BE2C (cell line): Measurements from ENCODE around the gene PPP4R3A.
"Not testable (repeated sequence)": the region's sequence is repeated elsewhere in the genome, so short reads cannot be mapped to it uniquely, and the experiment has no call there.

ENCODE experiments used
- DNase-seq: peaks from one replicate; pipeline ENCODE4 v3.0.0-alpha.2; 2020
- H3K27me3 ChIP-seq: fragments of 250-450 bp; sonication (Bioruptor Pico); 2 replicates; pipeline ENCODE4 v1.5.1; 2020; ENCODE audit warnings: mild to moderate bottlenecking
- H3K36me3 ChIP-seq: fragments of 250-450 bp; sonication (Bioruptor Pico); 2 replicates; pipeline ENCODE4 v1.5.1; 2020; ENCODE audit warnings: mild to moderate bottlenecking
- H3K4me1 ChIP-seq: fragments of 250-450 bp; sonication (Bioruptor Pico); 2 replicates; pipeline ENCODE4 v1.5.1; 2020
- H3K4me3 ChIP-seq: 2 replicates; pipeline ENCODE4 v1.5.1; 2011; ENCODE audit warnings: low read depth, low read length
- H3K9me3 ChIP-seq: fragments of 250-450 bp; sonication (Bioruptor Pico); 2 replicates; pipeline ENCODE4 v1.5.1; 2020
- TF ChIP-seq, protein P1 (sequence below): IDR thresholded peaks from 2 replicates; pipeline ENCODE4 v1.5.1; 2012; ENCODE audit warnings: mild to moderate bottlenecking, low read depth, low read length

Gene PPP4R3A

DNA sequence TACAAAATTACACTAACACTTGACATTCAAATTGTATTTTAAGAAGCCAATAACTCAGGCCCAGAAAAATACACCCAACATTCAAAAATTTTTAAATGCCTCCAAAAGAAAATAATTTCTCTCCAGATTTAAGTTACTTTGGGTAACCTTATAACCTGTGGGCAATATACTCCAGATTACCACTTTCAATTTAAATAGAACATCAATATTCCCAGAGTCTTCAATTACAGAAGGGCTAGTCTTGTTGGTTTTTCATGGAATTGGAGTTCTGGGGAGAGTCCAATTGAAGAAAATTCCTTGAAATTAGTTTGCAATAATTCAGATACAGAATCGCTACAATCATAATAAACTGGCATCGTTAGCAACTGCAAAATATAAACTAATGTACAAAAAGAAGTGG lies 2.0 kb downstream of the PPP4R3A start:
- no peak for DNase-seq
- Histone ChIP-seq H3K36me3 (peaks cover 42% of the 10 kb centered on the region), H3K9me3 (no peaks in the 10 kb centered on the region), H3K4me3 (peak overlapping the region; percentile 69), H3K27me3 (no peaks in the 10 kb centered on the region), H3K4me1 (no peaks in the 10 kb centered on the region)
- TF ChIP-seq, protein P1, sequence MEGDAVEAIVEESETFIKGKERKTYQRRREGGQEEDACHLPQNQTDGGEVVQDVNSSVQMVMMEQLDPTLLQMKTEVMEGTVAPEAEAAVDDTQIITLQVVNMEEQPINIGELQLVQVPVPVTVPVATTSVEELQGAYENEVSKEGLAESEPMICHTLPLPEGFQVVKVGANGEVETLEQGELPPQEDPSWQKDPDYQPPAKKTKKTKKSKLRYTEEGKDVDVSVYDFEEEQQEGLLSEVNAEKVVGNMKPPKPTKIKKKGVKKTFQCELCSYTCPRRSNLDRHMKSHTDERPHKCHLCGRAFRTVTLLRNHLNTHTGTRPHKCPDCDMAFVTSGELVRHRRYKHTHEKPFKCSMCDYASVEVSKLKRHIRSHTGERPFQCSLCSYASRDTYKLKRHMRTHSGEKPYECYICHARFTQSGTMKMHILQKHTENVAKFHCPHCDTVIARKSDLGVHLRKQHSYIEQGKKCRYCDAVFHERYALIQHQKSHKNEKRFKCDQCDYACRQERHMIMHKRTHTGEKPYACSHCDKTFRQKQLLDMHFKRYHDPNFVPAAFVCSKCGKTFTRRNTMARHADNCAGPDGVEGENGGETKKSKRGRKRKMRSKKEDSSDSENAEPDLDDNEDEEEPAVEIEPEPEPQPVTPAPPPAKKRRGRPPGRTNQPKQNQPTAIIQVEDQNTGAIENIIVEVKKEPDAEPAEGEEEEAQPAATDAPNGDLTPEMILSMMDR, result no peak

DNA sequence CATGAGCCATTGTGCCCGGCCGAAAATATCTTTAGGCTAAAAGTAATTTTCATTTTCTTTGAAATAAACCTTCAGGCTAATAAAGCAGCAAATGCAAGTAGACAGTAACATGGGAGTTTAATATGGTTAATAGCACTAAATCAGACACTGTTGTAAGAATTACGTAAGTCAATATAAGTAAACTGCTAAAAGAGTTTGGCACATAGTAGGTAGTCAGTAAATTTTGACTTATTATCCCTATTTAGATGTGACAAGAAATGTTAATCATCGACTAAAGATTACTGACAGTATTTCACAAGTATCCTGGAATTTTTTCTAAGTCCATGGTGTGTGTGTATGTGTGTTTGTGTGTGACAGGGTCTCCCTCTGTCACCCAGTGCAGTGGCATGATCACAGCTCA lies 3.9 kb downstream of the PPP4R3A start:
- Histone ChIP-seq H3K4me3 (no peak overlapping the region), H3K36me3 (peaks cover 45% of the 10 kb centered on the region), H3K9me3 (no peaks in the 10 kb centered on the region), H3K27me3 (no peaks in the 10 kb centered on the region), H3K4me1 (no peaks in the 10 kb centered on the region)
- TF ChIP-seq, protein P1, result no peak
- DNase-seq, result no peak

DNA sequence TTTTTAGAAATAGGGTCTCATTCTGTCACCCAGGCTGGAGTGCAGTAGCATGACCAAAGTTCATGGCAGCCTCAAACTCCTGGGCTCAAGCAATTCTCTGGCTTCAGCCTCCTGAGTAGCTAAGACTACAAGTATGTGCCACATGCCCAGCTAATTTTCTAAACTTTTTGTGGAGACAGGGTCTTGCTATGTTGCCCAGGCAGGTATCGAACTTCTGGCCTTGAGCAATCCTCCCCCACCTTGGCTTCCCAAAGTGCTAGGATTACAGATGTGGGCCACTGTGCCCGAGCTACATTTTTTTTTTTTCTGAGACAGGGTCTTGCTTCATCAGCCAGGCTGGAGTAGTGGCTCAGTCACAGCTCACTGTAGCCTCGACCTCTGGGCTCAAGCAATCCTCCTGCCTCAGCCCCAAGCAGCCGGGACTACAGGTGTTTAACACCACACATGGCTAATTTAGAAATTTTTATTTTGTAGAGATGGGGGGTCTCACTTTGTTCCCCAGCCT lies 7.1 kb downstream of the PPP4R3A start:
- Histone ChIP-seq H3K4me3 (no peak overlapping the region), H3K9me3 (no peaks in the 10 kb centered on the region), H3K27me3 (no peaks in the 10 kb centered on the region), H3K36me3 (peaks cover 50% of the 10 kb centered on the region), H3K4me1 (no peaks in the 10 kb centered on the region)
- TF ChIP-seq, protein P1, result no peak
- DNase-seq, result no peak

DNA sequence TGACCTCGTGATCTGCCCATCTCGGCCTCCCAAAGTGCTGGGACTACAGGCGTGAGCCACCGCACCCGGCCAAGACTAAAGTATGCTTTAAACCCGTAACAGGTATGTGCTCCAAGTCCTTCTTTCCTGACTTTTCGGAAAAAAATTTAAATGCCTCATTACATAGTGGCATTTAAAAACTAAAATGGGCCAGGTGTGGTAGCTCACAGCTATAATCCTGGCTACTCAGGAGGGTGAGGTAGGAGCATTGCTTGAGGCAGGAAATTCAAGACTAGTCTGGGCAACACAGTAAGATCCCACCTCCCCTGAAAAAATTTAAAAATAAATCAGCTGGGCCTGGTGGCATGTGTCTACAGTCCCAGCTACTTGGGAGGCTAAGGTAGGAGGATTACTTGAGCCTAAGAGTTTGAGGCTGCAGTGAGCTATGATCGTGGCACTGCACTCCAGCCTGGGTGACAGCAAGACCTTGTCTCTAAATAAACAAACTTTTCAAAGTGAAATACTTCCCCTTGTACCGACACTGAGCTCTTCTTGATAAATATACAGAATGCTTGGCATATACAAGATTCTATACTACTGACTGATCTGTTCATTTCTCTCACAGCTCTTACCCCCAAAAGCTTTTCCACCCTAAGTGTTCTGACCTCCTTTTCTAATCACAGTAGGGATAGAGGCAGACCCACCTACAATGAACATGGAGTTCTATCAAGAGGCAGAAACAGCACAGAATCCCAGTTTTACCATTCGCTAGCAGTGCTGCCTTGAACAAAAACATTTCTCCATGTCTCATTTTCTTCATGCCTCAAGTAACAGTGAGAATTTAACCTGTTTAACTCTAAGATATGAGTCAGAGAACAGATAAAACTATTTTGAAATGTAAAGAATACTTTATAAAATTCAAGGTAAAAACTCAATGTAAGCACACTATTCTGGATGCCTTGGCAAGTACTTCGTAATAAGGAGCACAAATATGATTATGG lies 7.9 kb downstream of the PPP4R3A start:
- Histone ChIP-seq H3K9me3 (no peaks in the 10 kb centered on the region), H3K36me3 (peaks cover 56% of the 10 kb centered on the region), H3K4me1 (no peaks in the 10 kb centered on the region), H3K27me3 (no peaks in the 10 kb centered on the region), H3K4me3 (no peak overlapping the region)
- TF ChIP-seq, protein P1, result no peak
- no peak for DNase-seq

DNA sequence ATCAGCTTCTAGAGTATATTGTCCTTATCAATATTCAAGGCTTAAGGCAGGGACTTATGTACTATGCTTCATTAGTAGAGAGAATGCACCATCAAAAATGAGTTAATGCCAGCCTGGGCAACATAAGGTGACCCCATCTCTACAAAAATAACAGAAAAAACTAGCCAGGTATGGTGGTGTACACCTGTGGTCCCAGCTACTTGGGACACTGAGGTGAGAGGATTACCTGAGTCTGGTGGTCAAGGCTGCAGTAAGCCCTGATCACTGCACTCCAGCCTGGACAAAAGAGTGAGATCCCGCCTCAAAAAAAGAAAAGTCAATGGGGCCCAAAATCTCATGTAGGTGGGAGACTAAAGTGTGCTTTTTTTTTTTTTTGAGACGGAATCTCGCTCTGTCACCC lies 8.8 kb downstream of the PPP4R3A start:
- Histone ChIP-seq H3K9me3 (no peaks in the 10 kb centered on the region), H3K27me3 (no peaks in the 10 kb centered on the region), H3K4me1 (no peaks in the 10 kb centered on the region), H3K4me3 (no peak overlapping the region), H3K36me3 (peaks cover 50% of the 10 kb centered on the region)
- TF ChIP-seq, protein P1, result no peak
- DNase-seq, result no peak

DNA sequence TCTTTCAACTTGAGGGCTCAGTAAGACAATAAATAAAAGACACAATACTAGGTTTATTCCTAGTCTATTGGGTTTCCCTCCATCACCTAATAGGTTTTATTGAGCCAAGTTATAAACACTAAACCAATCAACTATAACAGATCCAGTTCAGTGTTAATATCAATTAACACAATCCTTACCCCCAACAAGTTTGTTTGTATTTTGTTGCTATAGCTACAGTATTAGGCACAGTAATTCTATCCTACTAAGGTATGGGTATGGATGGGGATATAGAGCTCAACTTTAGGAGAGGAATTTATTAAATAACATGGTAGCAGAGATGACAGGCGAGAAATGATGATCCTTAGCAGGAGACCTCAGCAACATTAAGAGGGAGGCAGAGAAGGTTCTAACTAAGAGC lies 13.3 kb downstream of the PPP4R3A start:
- TF ChIP-seq, protein P1, result no peak
- Histone ChIP-seq H3K36me3 (peaks cover 23% of the 10 kb centered on the region), H3K27me3 (no peaks in the 10 kb centered on the region), H3K4me3 (no peak overlapping the region), H3K9me3 (no peaks in the 10 kb centered on the region), H3K4me1 (no peaks in the 10 kb centered on the region; the same call in 1 of the 2 replicates)
- no peak for DNase-seq

DNA sequence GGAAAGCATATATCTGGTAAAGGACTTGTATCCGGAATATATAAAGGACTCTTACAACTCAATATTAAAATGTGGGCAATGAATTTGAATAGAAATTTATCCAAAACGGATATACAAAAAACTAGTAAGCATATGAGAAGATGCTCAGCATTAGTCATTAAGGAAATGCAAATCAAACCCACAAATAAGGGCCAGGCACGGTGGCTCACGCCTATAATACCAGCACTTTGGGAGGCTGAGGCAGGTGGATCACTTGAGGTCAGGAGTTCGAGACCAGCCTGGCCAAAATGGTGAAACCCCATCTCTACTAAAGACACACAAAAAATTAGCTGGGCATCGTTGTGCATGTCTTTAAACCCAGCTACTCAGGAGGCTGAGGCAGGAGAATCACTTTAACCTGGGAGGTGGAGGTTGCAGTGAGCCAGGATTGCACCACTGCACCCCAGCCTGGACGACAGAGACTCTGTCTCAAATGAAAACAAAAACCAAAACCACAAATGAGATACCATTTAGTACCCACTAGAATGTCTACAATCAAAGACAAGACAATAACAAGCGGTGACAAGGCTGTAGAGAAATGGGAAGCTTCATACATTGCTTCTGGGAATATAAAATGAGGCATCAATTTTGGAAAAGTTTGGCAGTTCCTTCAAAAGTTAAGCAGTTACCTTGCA lies 15.6 kb downstream of the PPP4R3A start:
- not testable (repeated sequence) for DNase-seq, H3K9me3 ChIP-seq, H3K4me3 ChIP-seq, H3K27me3 ChIP-seq, H3K4me1 ChIP-seq
- H3K36me3 ChIP-seq, result peaks cover 27% of the 10 kb centered on the region
